22Rv1 (cell line): ENCODE data around the gene SLC26A2.
A peak's percentile ranks its signal among the peaks of the same experiment; 100 is the strongest.

Experiments
- H3K27ac ChIP-seq: fragments of 450-650 bp; 2 replicates; pipeline ENCODE4 v1.5.1; 2017
- CTCF ChIP-seq: fragments of 450-650 bp; IDR thresholded peaks from 2 replicates; pipeline ENCODE4 v1.5.1; 2017; ENCODE audit warnings: mild to moderate bottlenecking
- ZFX ChIP-seq: fragments of 450-650 bp; IDR thresholded peaks from 2 replicates; pipeline ENCODE4 v1.6.1; 2017; ENCODE audit warnings: antibody characterized with exemption, borderline replicate concordance

Gene SLC26A2

GRCh38 chr5:149959406-149960236 lies 937 bp upstream of the SLC26A2 start:
- peak; percentile 75 for TF ChIP-seq CTCF
- TF ChIP-seq ZFX: no peak
- peak overlapping the region; percentile 75 for H3K27ac ChIP-seq

GRCh38 chr5:149961186-149961685 lies 678 bp downstream of the SLC26A2 start:
- TF ChIP-seq ZFX: no peak
- no peak for TF ChIP-seq CTCF
- peak overlapping the region; percentile 75 for H3K27ac ChIP-seq

- peak; percentile 56 for TF ChIP-seq CTCF
- TF ChIP-seq ZFX: no peak
- H3K27ac ChIP-seq: 0 out of 2 replicates have a peak overlapping the region, but pooled peaks have one; percentile 5
Observed at GRCh38 chr5:149961957-149962409, 1.4 kb downstream of the SLC26A2 start.

GRCh38 chr5:149962601-149963300 lies 2.2 kb downstream of the SLC26A2 start:
- TF ChIP-seq ZFX (no peak), CTCF (no peak)
- H3K27ac ChIP-seq: no peak overlapping the region

GRCh38 chr5:149963729-149964128 lies 3.2 kb downstream of the SLC26A2 start:
- no peak for TF ChIP-seq ZFX
- TF ChIP-seq CTCF: no peak
- no peak overlapping the region for H3K27ac ChIP-seq

- TF ChIP-seq CTCF: no peak
- TF ChIP-seq ZFX: no peak
- no peak overlapping the region for H3K27ac ChIP-seq
Observed at GRCh38 chr5:149966946-149967345, 6.4 kb downstream of the SLC26A2 start.
